GM12891 (cell line): ENCODE results near the gene NINJ1.
A peak's percentile ranks its signal among the peaks of the same experiment; 100 is the strongest.

Experiments
- DNase-seq: peaks from one replicate; pipeline ENCODE4 v3.0.0; 2011; ENCODE audit warnings: low spot score; ENCODE audit not compliant: insufficient read length
- FAIRE-seq: peaks from 2 replicates; lab custom pipeline; 2011; peaks lifted over from hg19 to GRCh38; lab: Jason Lieb, UNC
- PAX5 ChIP-seq: IDR thresholded peaks from 2 replicates; pipeline ENCODE4 v1.6.1; 2011; ENCODE audit warnings: low read length, moderate library complexity, mild to moderate bottlenecking; ENCODE audit not compliant: insufficient read depth, severe bottlenecking
- POLR2A ChIP-seq: IDR thresholded peaks from 2 replicates; pipeline ENCODE4 v1.6.1; 2011; ENCODE audit warnings: low read depth, low read length, control low read depth
- POLR2AphosphoS5 ChIP-seq: IDR thresholded peaks from 2 replicates; pipeline ENCODE4 v1.6.1; 2011; ENCODE audit warnings: low read depth, low read length, control low read depth
- POU2F2 ChIP-seq: IDR thresholded peaks from 2 replicates; pipeline ENCODE4 v1.6.1; 2011; ENCODE audit warnings: low read depth, mild to moderate bottlenecking, control low read depth, low read length, moderate library complexity
- SPI1 ChIP-seq: IDR thresholded peaks from 2 replicates; pipeline ENCODE4 v1.6.1; 2011; ENCODE audit warnings: low read depth, low read length, control low read depth
- TAF1 ChIP-seq: IDR thresholded peaks from 2 replicates; pipeline ENCODE4 v1.6.1; 2011; ENCODE audit warnings: low read depth, low read length, control low read depth

The NINJ1 gene

GRCh38 chr9:93126151-93126781 lies 7.8 kb downstream of the NINJ1 start:
- no peak for TF ChIP-seq POLR2AphosphoS5
- no peak for TF ChIP-seq PAX5
- no peak for TF ChIP-seq TAF1
- no peak for TF ChIP-seq SPI1
- no peak for TF ChIP-seq POLR2A
- TF ChIP-seq POU2F2: no peak
- FAIRE-seq (peak; percentile 20), DNase-seq (peak; percentile 32)

- no peak for DNase-seq
- no peak for TF ChIP-seq TAF1
- no peak for TF ChIP-seq POLR2AphosphoS5
- TF ChIP-seq PAX5: no peak
- no peak for TF ChIP-seq POLR2A
- TF ChIP-seq SPI1: no peak
- TF ChIP-seq POU2F2: no peak
- no peak for FAIRE-seq
Observed at GRCh38 chr9:93125331-93125894, 8.6 kb downstream of the NINJ1 start.

GRCh38 chr9:93124793-93125192 lies 9.3 kb downstream of the NINJ1 start:
- TF ChIP-seq POU2F2: no peak
- TF ChIP-seq TAF1: no peak
- TF ChIP-seq POLR2AphosphoS5: no peak
- TF ChIP-seq SPI1: no peak
- TF ChIP-seq PAX5: no peak
- TF ChIP-seq POLR2A: no peak
- FAIRE-seq: no peak
- DNase-seq: peak; percentile 7

GRCh38 chr9:93123561-93124283 lies 10.3 kb downstream of the NINJ1 start:
- FAIRE-seq (no peak), DNase-seq (peak; percentile 9)
- TF ChIP-seq POLR2AphosphoS5: 0 out of 2 replicates have a peak, but pooled peaks have one; percentile 9
- TF ChIP-seq PAX5: no peak

GRCh38 chr9:93122721-93123221 lies 11.3 kb downstream of the NINJ1 start:
- TF ChIP-seq TAF1 (no peak), POLR2A (no peak), PAX5 (no peak), POU2F2 (no peak), POLR2AphosphoS5 (no peak), SPI1 (no peak)
- no peak for FAIRE-seq
- DNase-seq: no peak

- no peak for FAIRE-seq
- TF ChIP-seq POLR2AphosphoS5: no peak
- TF ChIP-seq PAX5: no peak
- no peak for TF ChIP-seq TAF1
- TF ChIP-seq POLR2A: no peak
- no peak for TF ChIP-seq SPI1
- TF ChIP-seq POU2F2: no peak
- no peak for DNase-seq
Observed at GRCh38 chr9:93121316-93122241, 12.5 kb downstream of the NINJ1 start.

- FAIRE-seq (no peak), DNase-seq (no peak)
- TF ChIP-seq POU2F2 (no peak), SPI1 (no peak), TAF1 (no peak), POLR2A (no peak), POLR2AphosphoS5 (no peak), PAX5 (no peak)
Observed at GRCh38 chr9:93120846-93121315, 13.2 kb downstream of the NINJ1 start.

GRCh38 chr9:93119953-93120845 lies 13.9 kb downstream of the NINJ1 start:
- DNase-seq (peak; percentile 89), FAIRE-seq (peak; percentile 97)
- TF ChIP-seq PAX5: no peak
- peak; percentile 72; the same call in 1 of the 2 replicates for TF ChIP-seq POLR2AphosphoS5
- TF ChIP-seq SPI1: peak; percentile 78
- no peak for TF ChIP-seq TAF1
- TF ChIP-seq POU2F2: peak; percentile 62; the same call in 1 of the 2 replicates
- TF ChIP-seq POLR2A: peak; percentile 37; the same call in 1 of the 2 replicates
